SK-N-SH treated with all-trans-retinoic acid at 6 μM for 48 hours (cell line): ENCODE data around the gene HMGCR.

Source experiments
- ARNTL ChIP-seq: fragments of 450-650 bp; formaldehyde crosslinking; IDR thresholded peaks from 2 replicates; pipeline ENCODE4 v1.5.0; 2020; ENCODE audit warnings: low read depth, mild to moderate bottlenecking, moderate library complexity, borderline replicate concordance
- ESRRG ChIP-seq: fragments of 250-450 bp; sonication (Bioruptor Pico); IDR thresholded peaks from 2 replicates; pipeline ENCODE4 v1.6.1; 2021; ENCODE audit warnings: mild to moderate bottlenecking
- POU6F1 ChIP-seq: fragments of 250-450 bp; sonication (Bioruptor Pico); IDR thresholded peaks from 2 replicates; pipeline ENCODE4 v1.8.0; 2021; ENCODE audit warnings: low read depth, mild to moderate bottlenecking, moderate library complexity, borderline replicate concordance
- PPARA ChIP-seq: fragments of 250-450 bp; sonication (Bioruptor Pico); IDR thresholded peaks from 2 replicates; pipeline ENCODE4 v1.5.0; 2020; ENCODE audit warnings: mild to moderate bottlenecking, borderline replicate concordance
- TCF4 ChIP-seq: fragments of 250-450 bp; sonication (Bioruptor Pico); IDR thresholded peaks from 2 replicates; pipeline ENCODE4 v1.8.0; 2021; ENCODE audit warnings: mild to moderate bottlenecking, moderate library complexity, borderline replicate concordance
- TSHZ2 ChIP-seq: fragments of 250-450 bp; sonication (Bioruptor Pico); IDR thresholded peaks from 2 replicates; pipeline ENCODE4 v1.5.0; 2020; ENCODE audit warnings: mild to moderate bottlenecking, moderate library complexity
- ZFP3 ChIP-seq: fragments of 250-450 bp; sonication (Bioruptor Pico); IDR thresholded peaks from 2 replicates; pipeline ENCODE4 v1.5.0; 2020; ENCODE audit warnings: mild to moderate bottlenecking, moderate library complexity
- ZFP30 ChIP-seq: fragments of 450-650 bp; formaldehyde crosslinking; IDR thresholded peaks from 2 replicates; pipeline ENCODE4 v1.5.0; 2022; ENCODE audit warnings: mild to moderate bottlenecking, moderate library complexity
- ZNF8 ChIP-seq: fragments of 450-650 bp; formaldehyde crosslinking; IDR thresholded peaks from 2 replicates; pipeline ENCODE4 v1.5.0; 2020; ENCODE audit warnings: mild to moderate bottlenecking, moderate library complexity
- TF ChIP-seq, protein P1 (sequence below): fragments of 250-450 bp; sonication (Bioruptor Pico); IDR thresholded peaks from 2 replicates; pipeline ENCODE4 v1.8.0; 2020; ENCODE audit warnings: mild to moderate bottlenecking, moderate library complexity, borderline replicate concordance
- TF ChIP-seq, protein P2 (sequence below): fragments of 250-450 bp; sonication (Bioruptor Pico); IDR thresholded peaks from 2 replicates; pipeline ENCODE4 v1.5.1; 2020; ENCODE audit warnings: low read depth, mild to moderate bottlenecking, moderate library complexity
- TF ChIP-seq, protein P3 (sequence below): fragments of 250-450 bp; sonication (Bioruptor Pico); IDR thresholded peaks from 2 replicates; pipeline ENCODE4 v1.5.1; 2021; ENCODE audit warnings: mild to moderate bottlenecking, moderate library complexity

DNA sequence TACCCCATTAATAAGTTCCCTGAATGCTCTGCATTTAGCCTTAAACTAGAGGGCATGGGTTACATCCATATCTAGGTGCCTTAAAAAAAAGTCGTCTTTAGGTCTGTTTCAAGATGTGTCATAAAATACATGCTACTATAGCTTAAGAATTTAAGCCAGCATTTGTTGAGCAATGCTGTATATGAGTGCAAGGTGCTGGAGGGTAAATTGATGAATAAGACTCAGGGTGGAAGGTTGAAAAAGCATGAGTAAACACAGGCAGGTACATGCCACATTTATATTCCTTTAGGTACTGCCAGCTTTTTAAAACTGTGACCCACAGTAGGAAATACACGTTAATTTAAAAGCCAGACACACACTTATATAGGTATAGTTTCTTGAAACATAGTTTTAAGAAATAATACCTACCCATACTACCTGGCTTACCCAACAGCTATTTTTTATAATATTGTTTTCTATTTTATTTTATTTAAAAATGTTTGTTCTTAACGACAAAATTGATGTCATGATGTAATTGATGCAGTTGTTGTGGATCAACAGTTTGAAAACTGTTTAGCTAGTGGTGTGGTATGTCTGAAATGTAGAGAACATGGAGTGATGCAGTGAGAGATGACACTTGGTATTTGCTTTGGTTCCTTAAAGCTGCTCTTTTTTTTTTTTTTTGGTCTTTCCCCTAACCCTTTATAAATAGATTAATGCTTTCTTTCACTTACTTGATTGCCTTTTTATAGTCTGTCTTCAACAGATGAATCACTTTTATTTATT lies 3.9 kb downstream of the HMGCR start:
- TF ChIP-seq ARNTL (no peak), PPARA (CRISPR knock-in tag) (no peak), TCF4 (CRISPR knock-in tag) (no peak), ZFP3 (CRISPR knock-in tag) (no peak), POU6F1 (CRISPR knock-in tag) (no peak), TSHZ2 (CRISPR knock-in tag) (no peak), ESRRG (CRISPR knock-in tag) (no peak), ZNF8 (no peak), ZFP30 (no peak)
- TF ChIP-seq, protein P1, sequence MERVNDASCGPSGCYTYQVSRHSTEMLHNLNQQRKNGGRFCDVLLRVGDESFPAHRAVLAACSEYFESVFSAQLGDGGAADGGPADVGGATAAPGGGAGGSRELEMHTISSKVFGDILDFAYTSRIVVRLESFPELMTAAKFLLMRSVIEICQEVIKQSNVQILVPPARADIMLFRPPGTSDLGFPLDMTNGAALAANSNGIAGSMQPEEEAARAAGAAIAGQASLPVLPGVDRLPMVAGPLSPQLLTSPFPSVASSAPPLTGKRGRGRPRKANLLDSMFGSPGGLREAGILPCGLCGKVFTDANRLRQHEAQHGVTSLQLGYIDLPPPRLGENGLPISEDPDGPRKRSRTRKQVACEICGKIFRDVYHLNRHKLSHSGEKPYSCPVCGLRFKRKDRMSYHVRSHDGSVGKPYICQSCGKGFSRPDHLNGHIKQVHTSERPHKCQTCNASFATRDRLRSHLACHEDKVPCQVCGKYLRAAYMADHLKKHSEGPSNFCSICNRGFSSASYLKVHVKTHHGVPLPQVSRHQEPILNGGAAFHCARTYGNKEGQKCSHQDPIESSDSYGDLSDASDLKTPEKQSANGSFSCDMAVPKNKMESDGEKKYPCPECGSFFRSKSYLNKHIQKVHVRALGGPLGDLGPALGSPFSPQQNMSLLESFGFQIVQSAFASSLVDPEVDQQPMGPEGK, result no peak
- TF ChIP-seq, protein P2, sequence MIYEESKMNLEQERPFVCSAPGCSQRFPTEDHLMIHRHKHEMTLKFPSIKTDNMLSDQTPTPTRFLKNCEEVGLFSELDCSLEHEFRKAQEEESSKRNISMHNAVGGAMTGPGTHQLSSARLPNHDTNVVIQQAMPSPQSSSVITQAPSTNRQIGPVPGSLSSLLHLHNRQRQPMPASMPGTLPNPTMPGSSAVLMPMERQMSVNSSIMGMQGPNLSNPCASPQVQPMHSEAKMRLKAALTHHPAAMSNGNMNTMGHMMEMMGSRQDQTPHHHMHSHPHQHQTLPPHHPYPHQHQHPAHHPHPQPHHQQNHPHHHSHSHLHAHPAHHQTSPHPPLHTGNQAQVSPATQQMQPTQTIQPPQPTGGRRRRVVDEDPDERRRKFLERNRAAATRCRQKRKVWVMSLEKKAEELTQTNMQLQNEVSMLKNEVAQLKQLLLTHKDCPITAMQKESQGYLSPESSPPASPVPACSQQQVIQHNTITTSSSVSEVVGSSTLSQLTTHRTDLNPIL (CRISPR knock-in tag), result no peak
- TF ChIP-seq, protein P3, sequence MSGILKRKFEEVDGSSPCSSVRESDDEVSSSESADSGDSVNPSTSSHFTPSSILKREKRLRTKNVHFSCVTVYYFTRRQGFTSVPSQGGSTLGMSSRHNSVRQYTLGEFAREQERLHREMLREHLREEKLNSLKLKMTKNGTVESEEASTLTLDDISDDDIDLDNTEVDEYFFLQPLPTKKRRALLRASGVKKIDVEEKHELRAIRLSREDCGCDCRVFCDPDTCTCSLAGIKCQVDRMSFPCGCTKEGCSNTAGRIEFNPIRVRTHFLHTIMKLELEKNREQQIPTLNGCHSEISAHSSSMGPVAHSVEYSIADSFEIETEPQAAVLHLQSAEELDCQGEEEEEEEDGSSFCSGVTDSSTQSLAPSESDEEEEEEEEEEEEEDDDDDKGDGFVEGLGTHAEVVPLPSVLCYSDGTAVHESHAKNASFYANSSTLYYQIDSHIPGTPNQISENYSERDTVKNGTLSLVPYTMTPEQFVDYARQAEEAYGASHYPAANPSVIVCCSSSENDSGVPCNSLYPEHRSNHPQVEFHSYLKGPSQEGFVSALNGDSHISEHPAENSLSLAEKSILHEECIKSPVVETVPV (CRISPR knock-in tag), result no peak
